HepG2 (cell line): ENCODE results near the gene ENTREP3. TPM values are rescaled to one million over a fixed set of nuclear protein-coding genes. Genes with fewer than 3 reads are reported as not detected.

Experiments used
- BCL3 ChIP-seq: sonication (generic); formaldehyde crosslinking; IDR thresholded peaks from 2 replicates; pipeline ENCODE4 v1.5.1; 2020; ENCODE audit warnings: mild to moderate bottlenecking, missing genetic modification reagents, moderate library complexity
- JUND ChIP-seq: sonication (generic); formaldehyde crosslinking; IDR thresholded peaks from 2 replicates; pipeline ENCODE4 v1.8.0; 2022; ENCODE audit warnings: mild to moderate bottlenecking, missing genetic modification reagents
- KMT2B ChIP-seq: IDR thresholded peaks from 2 replicates; pipeline ENCODE4 v1.6.1; 2016; ENCODE audit warnings: missing genetic modification reagents, missing compliant biosample characterization
- MTF1 ChIP-seq: sonication (generic); formaldehyde crosslinking; IDR thresholded peaks from 2 replicates; pipeline ENCODE4 v1.5.0; 2020; ENCODE audit warnings: missing genetic modification reagents
- SIX1 ChIP-seq: sonication (generic); formaldehyde crosslinking; IDR thresholded peaks from 2 replicates; pipeline ENCODE4 v1.4.0; 2020; ENCODE audit warnings: missing genetic modification reagents, borderline replicate concordance
- TRIM22 ChIP-seq: fragments of 450-650 bp; IDR thresholded peaks from 2 replicates; pipeline ENCODE4 v1.6.1; 2017
- XBP1 ChIP-seq: sonication (generic); formaldehyde crosslinking; IDR thresholded peaks from 2 replicates; pipeline ENCODE4 v1.5.0; 2020; ENCODE audit warnings: missing genetic modification reagents
- ZNF331 ChIP-seq: sonication (generic); formaldehyde crosslinking; IDR thresholded peaks from 2 replicates; pipeline ENCODE4 v1.4.0; 2020; ENCODE audit warnings: missing genetic modification reagents
- ZNF407 ChIP-seq: sonication (generic); formaldehyde crosslinking; IDR thresholded peaks from one replicate; pipeline ENCODE4 v1.5.1; 2020; ENCODE audit warnings: mild to moderate bottlenecking, missing genetic modification reagents; ENCODE audit errors: not compliant biosample characterization
- ZNF713 ChIP-seq: sonication (generic); formaldehyde crosslinking; IDR thresholded peaks from 2 replicates; pipeline ENCODE4 v1.4.0; 2020; ENCODE audit warnings: mild to moderate bottlenecking, missing genetic modification reagents
- ZNF761 ChIP-seq: sonication (generic); formaldehyde crosslinking; conservative IDR thresholded peaks from 2 replicates; pipeline ENCODE4 v1.4.0; 2020; ENCODE audit warnings: mild to moderate bottlenecking, missing genetic modification reagents
- polyA plus RNA-seq, 8 experiments: library from polyadenylated mRNA; depleted of rRNA in 3 of 8; stranded (reverse) in 7 of 8; unstranded in 1 of 8; fragments of >200 nt; fragmentation: Illumina TruSeq in 4 of 8; extraction: Trizol in 4 of 8; gene quantifications; 2 replicates each; pipeline versions ENCODE4 v1.2.1 to v1.2.3, GENCODE V29; 2011 to 2016; ENCODE audit warnings: low read depth in 4 of 8, missing spikeins in 1 of 8, mixed read lengths in 1 of 8; ENCODE audit not compliant: insufficient read depth in 1 of 8
- total RNA-seq, 5 experiments: library from RNA; depleted of rRNA; stranded (reverse); fragments of >200 nt; fragmentation: Illumina TruSeq; extraction: Trizol; gene quantifications; 2 replicates each; pipeline ENCODE4 v1.2.3, GENCODE V29; 2016; ENCODE audit warnings: low read depth in 1 of 5
- TF ChIP-seq, protein P1 (sequence below): sonication (generic); formaldehyde crosslinking; IDR thresholded peaks from 2 replicates; pipeline ENCODE4 v1.5.0; 2020; ENCODE audit warnings: missing genetic modification reagents, mild to moderate bottlenecking, borderline replicate concordance

ENTREP3 gene
- total and polyA plus RNA-seq, 2 of the 13 experiments (the other 11 are each of a cell fraction or from before 2014, with no cell fraction given), result 4.1 to 9.9 TPM

DNA sequence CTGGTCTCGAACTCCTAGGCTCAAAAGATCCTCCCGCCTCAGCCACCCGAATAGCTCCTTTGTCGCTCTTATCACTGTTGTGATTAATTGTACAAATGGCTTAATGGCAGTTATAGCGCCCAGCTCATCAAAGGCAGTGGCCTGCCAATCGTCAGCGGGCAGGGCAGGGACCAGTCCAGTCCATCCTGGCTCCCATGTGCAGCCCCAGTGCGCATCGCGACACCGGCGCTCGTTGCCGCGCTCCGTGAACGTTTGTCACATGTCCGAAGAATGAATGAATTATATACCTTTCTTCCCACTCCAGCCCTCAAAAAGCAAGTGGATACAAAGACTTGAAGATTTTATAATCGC, 28.4 kb downstream of the ENTREP3 start (continued):
- TF ChIP-seq BCL3 (CRISPR knock-in tag) (no peak), ZNF713 (CRISPR knock-in tag) (no peak), MTF1 (CRISPR knock-in tag) (no peak), ZNF407 (CRISPR knock-in tag) (peak; percentile 51), KMT2B (CRISPR knock-in tag) (no peak; the same call in 1 of the 2 replicates), SIX1 (no peak), JUND (CRISPR knock-in tag) (no peak), XBP1 (CRISPR knock-in tag) (no peak), ZNF331 (CRISPR knock-in tag) (no peak), TRIM22 (no peak), ZNF761 (CRISPR knock-in tag) (no peak)
- TF ChIP-seq, protein P1, sequence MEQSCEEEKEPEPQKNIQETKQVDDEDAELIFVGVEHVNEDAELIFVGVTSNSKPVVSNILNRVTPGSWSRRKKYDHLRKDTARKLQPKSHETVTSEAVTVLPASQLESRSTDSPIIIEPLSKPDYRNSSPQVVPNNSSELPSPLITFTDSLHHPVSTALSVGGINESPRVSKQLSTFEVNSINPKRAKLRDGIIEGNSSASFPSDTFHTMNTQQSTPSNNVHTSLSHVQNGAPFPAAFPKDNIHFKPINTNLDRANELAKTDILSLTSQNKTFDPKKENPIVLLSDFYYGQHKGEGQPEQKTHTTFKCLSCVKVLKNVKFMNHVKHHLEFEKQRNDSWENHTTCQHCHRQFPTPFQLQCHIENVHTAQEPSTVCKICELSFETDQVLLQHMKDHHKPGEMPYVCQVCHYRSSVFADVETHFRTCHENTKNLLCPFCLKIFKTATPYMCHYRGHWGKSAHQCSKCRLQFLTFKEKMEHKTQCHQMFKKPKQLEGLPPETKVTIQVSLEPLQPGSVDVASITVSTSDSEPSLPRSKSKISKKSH (CRISPR knock-in tag), result 0 out of 2 replicates have a peak, but pooled peaks have one; percentile 49
- TF ChIP-seq, all 625 proteins: peak for 69
